ENCODE results near the gene PPP1R14C.

Gene PPP1R14C

GRCh38 chr6:150279533-150279932 lies 136.7 kb downstream of the PPP1R14C start:
- no peak for TF ChIP-seq CTCF (IDR thresholded peaks at IDR 0.05; ENCODE audit: control insufficient read depth, extremely low read depth, insufficient read depth)
- no peak for DNase-seq (ENCODE audit: low read depth)

GRCh38 chr6:150280703-150281102 lies 137.9 kb downstream of the PPP1R14C start:
- TF ChIP-seq CTCF (IDR thresholded peaks at IDR 0.05; ENCODE audit: control insufficient read depth, extremely low read depth, insufficient read depth) = no peak
- H3K4me3 ChIP-seq (ENCODE audit: low read depth, low read length) = no peak overlapping the region
- no peak for DNase-seq (ENCODE audit: low read depth)

More at GRCh38 chr6:150279533-150279932, 136.7 kb downstream of the PPP1R14C start:
- no peak overlapping the region for H3K4me3 ChIP-seq (ENCODE audit: low read depth, low read length)

- H3K4me3 ChIP-seq (ENCODE audit: low read depth, low read length) = no peak overlapping the region
- no peak for TF ChIP-seq CTCF (IDR thresholded peaks at IDR 0.05; ENCODE audit: control insufficient read depth, extremely low read depth, insufficient read depth)
- no peak for DNase-seq (ENCODE audit: low read depth)
Observed at GRCh38 chr6:150281767-150282166, 138.9 kb downstream of the PPP1R14C start.

- TF ChIP-seq CTCF (IDR thresholded peaks at IDR 0.05; ENCODE audit: control insufficient read depth, extremely low read depth, insufficient read depth) = no peak
- DNase-seq (ENCODE audit: low read depth) = no peak
- H3K4me3 ChIP-seq (ENCODE audit: low read depth, low read length) = no peak overlapping the region
Observed at GRCh38 chr6:150282806-150283205, 140.0 kb downstream of the PPP1R14C start.

GRCh38 chr6:150286460-150286859 lies 143.6 kb downstream of the PPP1R14C start:
- H3K4me3 ChIP-seq (ENCODE audit: low read depth, low read length) = no peak overlapping the region
- no peak for TF ChIP-seq CTCF (IDR thresholded peaks at IDR 0.05; ENCODE audit: control insufficient read depth, extremely low read depth, insufficient read depth)

GRCh38 chr6:150286912-150287311 lies 144.1 kb downstream of the PPP1R14C start:
- TF ChIP-seq CTCF (IDR thresholded peaks at IDR 0.05; ENCODE audit: control insufficient read depth, extremely low read depth, insufficient read depth) = no peak
- DNase-seq (ENCODE audit: low read depth) = no peak
- no peak overlapping the region for H3K4me3 ChIP-seq (ENCODE audit: low read depth, low read length)

More at GRCh38 chr6:150286460-150286859, 143.6 kb downstream of the PPP1R14C start:
- DNase-seq (ENCODE audit: low read depth) = no peak

GRCh38 chr6:150288456-150288855 lies 145.6 kb downstream of the PPP1R14C start:
- DNase-seq (ENCODE audit: low read depth) = no peak
- no peak for TF ChIP-seq CTCF (IDR thresholded peaks at IDR 0.05; ENCODE audit: control insufficient read depth, extremely low read depth, insufficient read depth)
- no peak overlapping the region for H3K4me3 ChIP-seq (ENCODE audit: low read depth, low read length)
